Measurements from ENCODE around the gene KNCN.

- no peak for TF ChIP-seq TAF1 (IDR thresholded peaks at IDR 0.05; ENCODE audit: low read depth, low read length)
- no peak for TF ChIP-seq POLR2A (IDR thresholded peaks at IDR 0.05; ENCODE audit: low read depth, low read length)
- TF ChIP-seq POLR2AphosphoS5 (IDR thresholded peaks at IDR 0.05; ENCODE audit: low read depth, low read length): no peak
- no peak for TF ChIP-seq PAX5 (IDR thresholded peaks at IDR 0.05; ENCODE audit: insufficient read depth, low read length, severe bottlenecking)
Measured at GRCh38 chr1:46553506-46553905, 2.1 kb upstream of the KNCN start.
